Uterus (tissue), 2 donors: ENCODE results near the gene ATP23.

Experiments used
- POLR2A ChIP-seq, 2 donors: fragments of 450-650 bp; IDR thresholded peaks; one replicate each; pipeline ENCODE4 v1.6.1; 2016; ENCODE audit warnings: antibody characterized with exemption in 2 of 2, mild to moderate bottlenecking in 1 of 2, moderate library complexity in 1 of 2
- TF ChIP-seq, protein P1 (sequence below), 4 experiments: fragments of 200-600 bp in 2 of 4; fragments of 450-650 bp in 2 of 4; sonication (generic) in 2 of 4; IDR thresholded peaks; one replicate each; pipeline ENCODE4 v1.5.1; 2016 to 2019; ENCODE audit warnings: antibody characterized with exemption in 4 of 4, mild to moderate bottlenecking in 2 of 4, moderate library complexity in 1 of 4

GRCh38 chr12:57895389-57896114, 45.8 kb upstream of the ATP23 start:
- TF ChIP-seq, protein P1, sequence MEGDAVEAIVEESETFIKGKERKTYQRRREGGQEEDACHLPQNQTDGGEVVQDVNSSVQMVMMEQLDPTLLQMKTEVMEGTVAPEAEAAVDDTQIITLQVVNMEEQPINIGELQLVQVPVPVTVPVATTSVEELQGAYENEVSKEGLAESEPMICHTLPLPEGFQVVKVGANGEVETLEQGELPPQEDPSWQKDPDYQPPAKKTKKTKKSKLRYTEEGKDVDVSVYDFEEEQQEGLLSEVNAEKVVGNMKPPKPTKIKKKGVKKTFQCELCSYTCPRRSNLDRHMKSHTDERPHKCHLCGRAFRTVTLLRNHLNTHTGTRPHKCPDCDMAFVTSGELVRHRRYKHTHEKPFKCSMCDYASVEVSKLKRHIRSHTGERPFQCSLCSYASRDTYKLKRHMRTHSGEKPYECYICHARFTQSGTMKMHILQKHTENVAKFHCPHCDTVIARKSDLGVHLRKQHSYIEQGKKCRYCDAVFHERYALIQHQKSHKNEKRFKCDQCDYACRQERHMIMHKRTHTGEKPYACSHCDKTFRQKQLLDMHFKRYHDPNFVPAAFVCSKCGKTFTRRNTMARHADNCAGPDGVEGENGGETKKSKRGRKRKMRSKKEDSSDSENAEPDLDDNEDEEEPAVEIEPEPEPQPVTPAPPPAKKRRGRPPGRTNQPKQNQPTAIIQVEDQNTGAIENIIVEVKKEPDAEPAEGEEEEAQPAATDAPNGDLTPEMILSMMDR (IDR thresholded peaks at IDR 0.05): no peak
- TF ChIP-seq POLR2A (IDR thresholded peaks at IDR 0.05): no peak
